T-helper 2 cell treated with Interferon-gamma antibody and Interleukin-4, amounts not matched to agents 100 ng/mL and 5 ng/mL, for 36 hours (primary cell): ENCODE results near the gene SLC66A1. TPM values are rescaled to one million over a fixed set of nuclear protein-coding genes. Genes with fewer than 3 reads are reported as not detected.
"Not testable (repeated sequence)": the region's sequence is repeated elsewhere in the genome, so short reads cannot be mapped to it uniquely, and the experiment has no call there.

ENCODE experiments used
- intact Hi-C: fragments of 100-400 bp; cut with micrococcal nuclease; formaldehyde crosslinking; loops from one replicate; pipeline ENCODE4 v1.15.1; 2023
- total RNA-seq: library from RNA; stranded (reverse); gene quantifications from 2 replicates; pipeline ENCODE4 v1.2.3, GENCODE V29; 2022

Gene SLC66A1, protein sequence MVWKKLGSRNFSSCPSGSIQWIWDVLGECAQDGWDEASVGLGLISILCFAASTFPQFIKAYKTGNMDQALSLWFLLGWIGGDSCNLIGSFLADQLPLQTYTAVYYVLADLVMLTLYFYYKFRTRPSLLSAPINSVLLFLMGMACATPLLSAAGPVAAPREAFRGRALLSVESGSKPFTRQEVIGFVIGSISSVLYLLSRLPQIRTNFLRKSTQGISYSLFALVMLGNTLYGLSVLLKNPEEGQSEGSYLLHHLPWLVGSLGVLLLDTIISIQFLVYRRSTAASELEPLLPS
- total RNA-seq = 5.2 and 6.0 TPM in 2 replicates

DNA sequence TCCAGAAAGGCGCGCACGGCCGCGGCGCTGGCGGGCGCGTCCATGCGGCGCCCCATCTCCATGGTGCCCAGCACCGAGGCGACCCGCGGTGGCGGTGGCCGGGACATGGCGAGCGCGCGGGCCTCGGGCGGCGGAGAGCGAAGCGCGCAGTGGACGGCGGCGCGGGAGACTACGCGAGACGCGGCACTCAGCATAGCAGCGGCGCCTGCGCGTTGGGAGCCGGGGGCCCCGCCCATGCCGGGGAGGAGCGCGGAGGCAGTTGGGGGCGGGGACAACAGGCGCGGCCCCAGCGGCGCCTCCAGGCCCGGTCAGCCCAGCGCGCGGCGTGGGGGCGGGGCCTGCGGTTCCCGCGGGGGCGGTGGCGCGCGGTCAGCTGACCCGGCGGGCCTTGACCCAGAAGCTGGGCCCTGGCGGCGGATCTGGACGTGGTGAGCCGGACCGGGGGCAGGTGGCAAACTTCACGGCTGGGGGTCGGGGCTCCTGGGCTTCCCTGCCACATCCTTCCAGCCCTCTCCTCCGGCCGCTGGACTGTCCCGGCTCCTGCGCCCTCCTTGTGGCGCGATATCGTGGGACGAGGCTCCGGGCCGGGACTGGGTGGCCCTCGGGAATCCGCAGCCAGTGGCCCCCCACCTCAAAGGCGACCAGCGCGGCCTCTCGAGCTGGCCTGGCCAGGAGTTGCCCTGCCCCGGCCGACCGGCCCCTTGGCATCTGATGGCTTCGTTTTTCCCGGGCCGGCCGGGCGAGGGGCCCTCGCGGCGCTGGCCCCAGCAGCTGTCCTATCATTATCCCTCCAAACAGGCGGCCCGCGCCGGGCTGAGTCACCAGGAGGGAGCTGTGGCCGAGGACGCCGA lies at the start of gene SLC66A1, which contains the start of gene AKR7A2:
Gene SLC66A1, plus strand, starts transcription at position 396 of the 851 bp plus-strand sequence. CDS start 5,352 bp downstream, outside the sequence.
Gene AKR7A2, minus strand, starts transcription at position 214 of the 851 bp plus-strand sequence. Its CDS starts 20 bp downstream, at position 194.
- intact Hi-C loops = loop anchor here (1.0 to 5.0 kb wide), 3 partner anchors 61 to 340 kb away; partner anchors contain the start of genes EMC1 and MRTO4

DNA sequence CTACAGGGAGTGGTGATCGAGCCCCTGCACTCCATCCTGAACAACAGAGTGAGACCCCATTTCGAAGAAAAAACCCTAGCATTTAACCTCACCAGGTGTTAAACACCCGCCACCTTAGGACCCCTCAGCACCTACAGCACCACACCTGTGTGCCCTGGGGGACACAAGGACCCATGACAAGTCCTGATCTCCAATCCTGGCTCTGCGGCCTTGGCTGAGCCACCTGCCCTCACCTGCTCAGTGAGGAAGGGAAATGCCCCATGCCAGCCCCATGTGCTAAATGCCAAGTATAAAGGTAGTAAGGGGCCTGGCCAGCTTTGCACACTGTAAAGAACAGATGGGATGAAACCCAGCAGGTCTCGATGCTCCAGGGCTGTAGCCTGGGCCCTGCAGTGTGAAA lies 49.4 kb upstream of the SLC66A1 start:
- intact Hi-C loops = no loop called here

DNA sequence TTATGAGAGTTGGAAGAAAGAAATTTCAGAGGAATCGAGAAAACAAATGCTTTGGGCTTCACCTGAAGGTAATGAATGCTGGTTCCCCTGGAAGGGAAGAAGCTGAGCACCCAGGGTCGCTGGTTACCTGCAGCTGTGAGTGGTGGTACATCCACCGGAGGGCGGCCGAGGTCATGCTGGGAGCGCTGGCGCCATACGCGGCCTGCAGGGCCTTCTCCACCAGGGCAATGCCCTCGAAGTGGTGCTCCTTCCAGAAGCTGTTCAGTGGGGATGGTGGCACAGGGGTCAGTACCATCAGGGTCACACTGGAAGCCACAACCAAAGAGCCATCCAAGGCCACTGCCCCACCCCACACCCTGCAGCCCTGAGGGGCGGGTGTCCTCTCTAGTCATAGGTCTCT lies 43.7 kb upstream of the SLC66A1 start:
- intact Hi-C loops = no loop called here

DNA sequence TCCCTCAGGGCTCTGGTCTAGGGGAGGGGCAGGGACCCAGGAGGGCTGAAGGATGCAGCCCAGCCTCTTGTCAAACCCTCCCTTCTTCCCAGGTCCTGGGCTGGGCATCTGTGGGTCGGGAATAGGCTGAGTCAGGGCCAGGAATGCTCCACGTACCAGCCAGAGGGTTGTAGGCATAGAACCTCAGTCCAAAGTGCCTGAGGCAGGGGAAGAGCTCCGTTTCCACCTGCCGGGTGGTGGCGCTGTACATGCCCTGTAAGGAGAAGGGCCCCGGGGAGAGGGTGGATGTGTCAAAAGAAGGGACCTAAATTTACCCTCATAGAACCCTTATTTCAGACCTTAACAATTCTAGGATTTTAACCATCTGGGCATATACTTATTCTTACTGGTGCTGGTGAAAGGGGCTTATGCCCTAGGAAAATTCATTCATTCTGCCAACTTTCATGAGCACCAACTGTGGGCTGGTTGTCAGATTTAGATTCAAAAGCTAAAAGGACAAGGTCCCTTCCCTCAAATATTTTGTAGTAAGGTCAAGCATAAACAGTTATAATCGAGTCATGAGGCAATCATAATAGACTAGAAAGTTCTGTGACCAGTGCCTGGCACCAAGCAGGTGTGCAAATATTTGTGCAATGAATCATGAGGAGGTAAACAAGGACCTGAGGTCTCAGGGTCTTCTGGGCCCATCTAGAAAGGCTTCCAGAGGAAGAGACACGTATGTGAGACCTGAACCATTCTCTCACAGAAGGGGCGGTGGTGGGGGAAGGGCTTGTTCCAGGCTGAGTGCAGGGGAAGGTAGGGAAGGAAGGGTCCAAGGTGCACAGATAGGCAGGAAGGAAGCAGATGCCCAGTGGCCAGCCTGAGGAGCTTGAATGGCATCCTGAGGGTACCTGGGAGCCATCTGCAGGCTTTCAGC lies 42.4 kb upstream of the SLC66A1 start:
- intact Hi-C loops = not testable (repeated sequence)

DNA sequence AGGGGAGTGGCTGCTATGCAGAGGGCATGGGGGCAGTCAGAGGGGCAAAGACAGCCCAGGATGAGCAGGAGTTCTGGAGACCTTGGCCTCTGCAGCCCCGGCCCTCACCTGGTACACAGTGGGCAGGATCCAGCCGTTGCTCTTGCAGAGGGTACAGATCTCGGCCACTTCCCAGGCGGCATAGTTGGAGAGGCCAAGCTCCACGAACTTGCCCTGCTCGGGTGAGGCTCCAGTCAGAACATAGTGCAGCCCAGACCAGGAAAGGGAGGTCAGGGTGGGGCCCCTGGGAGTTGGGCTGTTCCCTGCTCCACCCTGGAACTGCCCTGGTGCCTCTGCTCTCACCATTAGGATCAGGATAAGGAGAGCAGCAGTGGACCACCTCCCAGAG lies 41.8 kb upstream of the SLC66A1 start:
- intact Hi-C loops = not testable (repeated sequence)

DNA sequence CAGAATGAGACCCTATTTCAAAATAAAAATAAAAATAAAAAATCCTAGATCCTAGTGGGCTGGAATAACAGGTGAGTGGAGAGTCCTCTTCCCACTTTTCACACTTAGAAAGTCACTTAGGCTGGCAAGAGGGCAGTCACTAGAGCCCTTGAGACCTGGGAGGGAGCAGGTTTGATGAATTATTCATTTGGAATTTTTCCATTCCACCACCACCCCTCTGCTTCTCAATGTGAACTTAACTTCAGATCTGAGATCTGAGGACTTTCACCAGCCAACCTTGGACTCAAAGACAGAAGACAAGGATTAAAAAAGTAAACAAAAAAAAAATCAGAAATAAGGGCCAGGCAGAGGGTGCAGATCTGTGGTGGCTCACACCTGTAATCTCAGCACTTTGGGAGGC lies 40.1 kb upstream of the SLC66A1 start:
- intact Hi-C loops = no loop called here

DNA sequence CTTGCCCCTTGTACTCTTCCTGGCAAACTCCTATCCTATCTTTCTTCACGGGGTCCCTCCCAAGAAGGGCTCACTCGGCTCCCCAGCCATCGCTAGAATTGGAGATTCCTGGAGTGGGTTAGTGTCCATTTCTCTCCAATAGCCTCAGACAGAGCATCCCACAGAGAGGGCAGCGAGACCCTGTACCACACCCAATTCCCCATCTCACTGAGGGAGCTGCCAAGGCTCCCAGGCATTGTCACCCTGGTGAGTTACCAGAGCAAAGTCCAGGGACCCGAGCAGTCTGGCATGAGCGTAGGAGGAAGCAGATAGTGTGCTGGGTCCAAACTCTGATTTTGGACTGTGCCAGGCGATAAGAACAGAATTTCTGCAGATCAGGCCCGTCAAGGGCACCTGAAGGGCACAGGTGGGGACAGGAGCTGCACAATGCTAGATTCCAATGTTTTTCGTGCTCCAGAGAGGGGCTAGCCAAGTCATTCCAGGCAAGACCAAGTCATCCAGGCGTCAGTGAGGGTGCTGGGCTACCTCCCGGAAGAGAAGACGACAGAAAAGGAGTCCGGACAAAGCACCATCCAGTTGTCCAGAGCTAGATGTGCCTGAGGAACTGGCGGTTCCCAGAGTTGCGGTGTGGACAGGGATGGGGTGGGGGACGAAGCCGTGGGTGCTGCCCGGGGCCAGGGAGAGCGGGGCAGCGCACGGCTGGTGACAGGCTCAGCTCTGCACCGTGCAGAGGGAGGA lies 38.9 kb upstream of the SLC66A1 start:
- intact Hi-C loops = no loop called here

DNA sequence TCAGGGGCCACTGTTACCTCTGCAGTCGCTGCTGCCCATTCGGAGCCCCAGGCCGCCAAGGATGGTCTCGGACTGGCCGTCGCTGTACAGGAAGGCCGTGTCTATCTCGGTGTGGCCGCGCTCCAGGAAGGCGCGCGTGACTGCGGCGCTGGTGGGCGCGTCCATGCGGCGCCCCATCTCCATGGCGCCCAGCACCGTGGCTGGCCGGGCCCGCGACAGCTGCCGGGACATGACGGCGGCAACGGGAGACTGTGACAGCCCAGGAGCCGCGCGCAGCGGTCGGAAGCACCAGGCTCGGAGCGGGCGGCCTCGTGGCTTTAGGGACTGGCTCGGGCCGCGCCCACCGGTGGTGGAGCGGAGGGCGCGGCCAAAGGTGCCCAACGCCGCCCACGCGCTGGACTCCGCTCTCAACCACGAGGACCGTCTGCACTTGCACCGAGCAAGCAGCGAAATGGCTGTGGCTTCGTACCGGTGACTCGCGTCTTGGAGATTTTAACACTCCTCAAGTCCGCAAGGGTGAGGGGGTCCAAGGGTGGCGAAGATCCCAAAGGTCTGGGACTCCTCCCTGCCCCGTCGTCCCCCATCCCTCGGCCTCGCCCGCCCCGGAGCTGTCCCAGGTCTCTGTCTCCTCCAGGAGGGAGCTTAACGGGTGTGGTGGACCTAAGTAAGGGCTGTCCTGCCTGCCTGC lies 38.1 kb upstream of the SLC66A1 start:
- intact Hi-C loops = not testable (repeated sequence)

DNA sequence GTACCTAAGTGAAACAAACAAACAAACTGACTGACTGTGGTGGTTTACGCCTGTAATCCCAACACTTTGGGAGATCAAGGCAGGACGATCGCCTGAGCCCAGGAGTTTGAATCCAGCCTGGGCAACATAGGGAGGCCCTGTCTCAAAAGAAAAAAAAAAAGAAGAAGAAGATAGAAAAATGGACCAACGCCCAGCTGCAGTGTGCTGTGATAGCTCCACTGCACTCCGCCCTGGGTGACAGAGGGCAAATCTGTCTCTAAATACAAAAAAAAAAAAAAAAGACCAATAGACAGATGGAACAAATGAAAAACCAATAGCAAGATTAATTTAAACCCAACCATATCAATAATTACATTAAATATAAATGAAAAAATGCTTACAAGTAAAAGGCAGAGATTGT lies 37.5 kb upstream of the SLC66A1 start:
- intact Hi-C loops = no loop called here

DNA sequence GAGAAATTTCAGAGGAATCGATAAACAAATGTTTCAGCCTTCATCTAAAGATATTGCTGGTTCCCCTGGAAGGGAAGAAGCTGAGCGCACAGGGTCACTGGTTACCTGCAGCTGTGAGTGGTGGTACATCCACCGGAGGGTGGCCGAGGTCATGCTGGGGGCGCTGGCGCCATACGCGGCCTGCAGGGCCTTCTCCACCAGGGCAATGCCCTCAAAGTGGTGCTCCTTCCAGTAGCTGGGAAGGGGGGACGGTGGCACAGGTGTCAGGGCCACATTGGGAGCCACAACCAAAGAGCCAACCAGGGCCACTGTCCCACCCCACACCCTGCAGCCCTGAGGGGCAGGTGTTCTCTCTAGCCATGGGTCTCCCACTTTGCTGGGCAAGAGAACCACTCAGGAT lies 28.2 kb upstream of the SLC66A1 start:
- intact Hi-C loops = no loop called here

DNA sequence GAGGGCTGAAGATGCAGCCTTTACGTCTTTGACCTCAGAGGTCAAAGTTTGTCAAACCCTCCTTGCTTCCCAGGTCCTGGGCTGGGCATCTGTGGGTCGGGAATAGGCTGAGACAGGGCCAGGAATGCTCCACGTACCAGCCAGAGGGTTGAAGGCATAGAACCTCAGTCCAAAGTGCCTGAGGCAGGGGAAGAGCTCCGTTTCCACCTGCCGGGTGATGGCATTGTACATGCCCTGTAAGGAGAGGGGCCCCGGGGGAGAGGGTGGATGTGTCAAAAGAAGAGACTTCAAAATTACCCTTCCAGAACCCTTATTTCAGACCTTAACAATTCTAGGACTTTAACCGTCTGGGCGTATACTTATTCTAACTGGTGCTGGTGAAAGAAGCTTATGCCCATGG lies 27.2 kb upstream of the SLC66A1 start:
- intact Hi-C loops = no loop called here

DNA sequence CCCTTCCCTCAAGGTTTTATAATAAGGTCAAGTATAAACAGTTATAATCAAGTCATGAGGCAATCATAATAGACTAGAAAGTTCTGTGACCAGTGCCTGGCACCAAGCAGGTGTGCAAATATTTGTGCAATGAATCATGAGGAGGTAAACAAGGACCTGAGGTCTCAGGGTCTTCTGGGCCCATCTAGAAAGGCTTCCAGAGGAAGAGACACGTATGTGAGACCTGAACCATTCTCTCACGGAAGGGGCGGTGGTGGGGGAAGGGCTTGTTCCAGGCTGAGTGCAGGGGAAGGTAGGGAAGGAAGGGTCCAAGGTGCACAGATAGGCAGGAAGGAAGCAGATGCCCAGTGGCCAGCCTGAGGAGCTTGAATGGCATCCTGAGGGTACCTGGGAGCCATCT lies 26.8 kb upstream of the SLC66A1 start:
- intact Hi-C loops = not testable (repeated sequence)

DNA sequence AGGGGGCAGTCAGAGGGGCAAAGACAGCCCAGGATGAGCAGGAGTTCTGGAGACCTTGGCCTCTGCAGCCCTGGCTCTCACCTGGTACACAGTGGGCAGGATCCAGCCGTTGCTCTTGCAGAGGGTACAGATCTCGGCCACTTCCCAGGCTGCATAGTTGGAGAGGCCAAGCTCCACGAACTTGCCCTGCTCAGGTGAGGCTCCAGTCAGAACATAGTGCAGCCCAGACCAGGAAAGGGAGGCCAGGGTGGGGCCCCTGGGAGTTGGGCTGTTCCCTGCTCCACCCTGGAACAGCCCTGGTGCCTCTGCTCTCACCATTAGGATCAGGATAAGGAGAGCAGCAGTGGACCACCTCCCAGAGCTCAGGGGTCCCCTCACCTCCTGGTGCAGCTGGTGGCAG lies 26.3 kb upstream of the SLC66A1 start:
- intact Hi-C loops = not testable (repeated sequence)

DNA sequence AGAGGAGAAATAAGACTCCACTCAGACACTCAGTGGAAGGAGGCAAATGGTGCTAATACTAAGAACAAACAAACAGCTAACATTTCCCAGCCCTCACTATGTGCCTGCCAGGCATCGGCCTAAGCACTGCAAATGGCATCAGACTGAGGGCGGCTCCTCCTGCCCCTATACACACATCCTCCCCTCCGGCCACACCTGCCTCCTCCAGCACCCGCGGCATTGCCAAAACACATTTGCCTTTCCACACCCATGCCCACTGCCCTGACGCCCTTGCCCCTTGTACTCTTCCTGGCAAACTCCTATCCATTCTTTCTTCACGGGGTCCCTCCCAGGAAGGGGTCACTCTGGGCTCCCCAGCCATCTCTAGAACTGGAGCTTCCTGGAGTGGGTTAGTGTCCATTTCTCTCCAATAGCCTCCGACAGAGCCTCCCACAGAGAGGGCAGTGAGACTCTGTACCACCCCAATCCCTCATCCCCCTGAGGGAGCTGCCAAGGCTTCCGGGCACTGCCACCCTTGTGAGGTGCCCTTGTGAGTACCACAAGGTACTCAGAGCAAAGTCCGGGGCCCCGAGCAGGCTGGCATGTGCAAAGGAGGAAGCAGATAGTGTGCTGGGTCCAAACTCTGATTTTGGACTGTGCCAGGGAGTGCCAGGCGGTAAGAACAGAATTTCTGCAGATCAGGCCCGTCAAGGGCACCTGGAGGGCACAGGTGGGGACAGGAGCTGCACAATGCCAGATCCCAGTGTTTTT lies 24.5 kb upstream of the SLC66A1 start:
- intact Hi-C loops = no loop called here

DNA sequence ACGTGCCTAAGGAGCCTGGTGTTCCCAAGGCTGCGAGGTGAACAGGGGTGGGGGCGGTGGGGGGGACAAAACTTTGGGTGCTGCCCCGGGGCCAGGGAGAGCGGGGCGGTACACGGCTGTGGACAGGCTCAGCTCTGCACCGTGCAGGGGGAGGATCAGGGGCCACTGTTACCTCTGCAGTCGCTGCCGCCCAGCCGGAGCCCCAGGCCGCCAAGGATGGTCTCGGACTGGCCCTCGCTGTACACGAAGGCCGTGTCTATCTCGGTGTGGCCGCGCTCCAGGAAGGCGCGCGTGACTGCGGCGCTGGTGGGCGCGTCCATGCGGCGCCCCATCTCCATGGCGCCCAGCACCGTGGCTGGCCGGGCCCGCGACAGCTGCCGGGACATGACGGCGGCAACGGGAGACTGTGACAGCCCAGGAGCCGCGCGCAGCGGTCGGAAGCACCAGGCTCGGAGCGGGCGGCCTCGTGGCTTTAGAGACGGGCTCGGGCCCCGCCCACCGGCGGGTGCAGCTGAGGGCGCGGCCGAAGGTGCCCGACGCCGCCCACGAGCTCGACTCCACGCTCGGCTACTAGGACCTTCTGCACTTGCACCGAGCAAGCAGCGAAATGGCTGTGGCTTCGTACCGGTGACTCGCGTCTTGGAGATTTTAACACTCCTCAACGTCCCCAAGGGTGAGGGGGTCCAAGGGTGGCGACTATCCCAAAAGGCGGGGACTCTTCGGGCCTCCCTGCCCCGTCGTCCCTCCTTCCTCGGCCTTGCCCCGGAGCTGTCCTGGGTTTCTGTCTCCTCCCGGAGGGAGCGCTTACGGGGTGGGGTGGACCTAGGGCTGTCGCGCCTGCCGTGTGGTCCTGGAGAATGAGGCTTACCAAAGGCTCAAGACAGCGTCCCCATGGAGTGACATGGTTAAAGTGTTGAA lies 23.5 kb upstream of the SLC66A1 start, which contains the start of gene AKR7A3:
Gene AKR7A3, minus strand, starts transcription at position 447 of the 918 bp plus-strand sequence. Its CDS starts 61 bp downstream, at position 386.
- intact Hi-C loops = not testable (repeated sequence)

DNA sequence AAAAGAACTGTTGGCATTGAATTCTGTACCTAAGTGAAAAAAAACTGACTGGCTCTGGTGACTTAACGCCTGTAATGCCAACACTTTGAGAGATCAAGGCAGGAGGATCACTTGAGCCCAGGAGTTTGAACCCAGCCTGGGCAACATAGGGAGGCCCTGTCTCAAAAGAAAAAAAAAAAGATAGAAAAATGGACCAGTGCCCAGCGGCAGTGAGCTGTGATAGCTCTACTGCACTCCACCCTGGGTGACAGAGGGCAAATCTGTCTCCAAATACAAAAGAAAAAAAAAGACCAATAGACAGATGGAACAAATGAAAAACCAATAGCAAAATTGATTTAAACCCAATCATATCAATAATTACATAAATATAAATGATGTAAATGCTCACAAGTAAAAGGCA lies 22.9 kb upstream of the SLC66A1 start:
- intact Hi-C loops = no loop called here

DNA sequence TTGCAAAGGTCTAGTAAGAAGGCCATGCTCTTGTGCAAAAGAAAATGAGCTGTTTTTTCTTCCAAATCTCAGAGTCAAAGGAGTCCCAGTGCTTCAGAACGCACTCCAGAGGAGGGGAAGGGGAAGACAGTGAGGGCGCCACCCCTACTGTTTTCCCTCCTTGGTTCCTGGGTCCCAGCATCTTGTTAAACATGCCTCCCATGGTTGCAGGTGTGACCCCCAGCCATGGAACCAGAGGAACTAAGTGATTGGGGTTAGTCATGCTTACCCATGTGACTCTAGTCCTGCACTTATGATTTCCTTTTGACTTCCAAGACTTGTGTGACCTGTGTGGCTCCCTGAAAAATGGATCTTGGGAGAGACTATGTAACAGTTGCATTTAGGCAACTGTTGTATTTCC lies 17.5 kb upstream of the SLC66A1 start:
- intact Hi-C loops = no loop called here

DNA sequence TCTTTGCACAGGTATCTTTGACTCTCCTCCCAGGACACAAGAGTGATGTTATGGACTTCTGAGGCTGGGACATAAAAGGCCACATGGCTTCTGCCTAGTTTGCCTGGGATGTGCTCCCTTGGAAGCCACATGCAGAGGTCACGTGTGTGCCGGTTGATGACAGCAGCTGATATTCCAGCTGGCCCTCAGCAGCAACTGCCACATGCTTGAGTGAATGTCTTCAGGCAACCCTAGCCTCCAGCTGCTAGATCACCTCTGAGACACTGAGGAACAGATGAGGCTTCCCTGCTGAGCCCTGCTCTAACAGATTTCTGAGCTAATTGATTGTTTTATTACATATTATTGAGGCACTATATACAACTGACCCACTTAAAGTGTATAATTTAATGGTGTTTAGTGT lies 11.9 kb upstream of the SLC66A1 start:
- intact Hi-C loops = no loop called here
